DMS114 treated with DMSO at 0.1 percent for 48 hours (cell line): ENCODE data around the gene ALPI.
"Not testable (repeated sequence)": the region's sequence is repeated elsewhere in the genome, so short reads cannot be mapped to it uniquely, and the experiment has no call there.

Experiments used
- DNase-seq: peaks from one replicate; lab custom pipeline; 2025; ENCODE audit not compliant: unreplicated experiment; lab: John Stamatoyannopoulos, UW

Gene ALPI

GRCh38 chr2:232420463-232421188 lies 35.3 kb upstream of the ALPI start:
- DNase-seq, result no peak

- peak; percentile 11 for DNase-seq
Observed at GRCh38 chr2:232421189-232421785, 34.7 kb upstream of the ALPI start.

- DNase-seq, result no peak
Observed at GRCh38 chr2:232422051-232422450, 33.9 kb upstream of the ALPI start.

- DNase-seq, result not testable (repeated sequence)
Observed at GRCh38 chr2:232422996-232423395, 33.0 kb upstream of the ALPI start.

- DNase-seq, result not testable (repeated sequence)
Observed at GRCh38 chr2:232423407-232423806, 32.5 kb upstream of the ALPI start.

- no peak for DNase-seq
Observed at GRCh38 chr2:232431705-232432590, 24.0 kb upstream of the ALPI start.

GRCh38 chr2:232432598-232433184 lies 23.3 kb upstream of the ALPI start:
- DNase-seq, result no peak

GRCh38 chr2:232433622-232434021 lies 22.3 kb upstream of the ALPI start:
- not testable (repeated sequence) for DNase-seq

GRCh38 chr2:232434091-232434490 lies 21.9 kb upstream of the ALPI start:
- no peak for DNase-seq

GRCh38 chr2:232434563-232435374 lies 21.2 kb upstream of the ALPI start:
- DNase-seq, result no peak

- no peak for DNase-seq
Observed at GRCh38 chr2:232435375-232435648, 20.6 kb upstream of the ALPI start.

GRCh38 chr2:232435805-232436204 lies 20.1 kb upstream of the ALPI start:
- no peak for DNase-seq

- no peak for DNase-seq
Observed at GRCh38 chr2:232436381-232437194, 19.4 kb upstream of the ALPI start.

GRCh38 chr2:232437195-232437571 lies 18.8 kb upstream of the ALPI start:
- no peak for DNase-seq

- DNase-seq, result no peak
Observed at GRCh38 chr2:232438091-232438490, 17.9 kb upstream of the ALPI start.

- DNase-seq, result no peak
Observed at GRCh38 chr2:232438951-232439757, 16.8 kb upstream of the ALPI start.

- DNase-seq, result no peak
Observed at GRCh38 chr2:232439758-232440135, 16.2 kb upstream of the ALPI start.

GRCh38 chr2:232440220-232441018 lies 15.5 kb upstream of the ALPI start:
- DNase-seq, result peak; percentile 47
